Caco-2 (cell line): ENCODE data around the gene TIMM50. TPM values are rescaled to one million over a fixed set of nuclear protein-coding genes. Genes with fewer than 3 reads are reported as not detected.
A peak's percentile ranks its signal among the peaks of the same experiment; 100 is the strongest.

Experiments used
- BruUV-seq: library from RNA; stranded (reverse); fragments of 400-500 nt; replicated peaks from 2 replicates; lab custom pipeline; 2021; lab: Mats Ljungman, UMichigan
- CTCF ChIA-PET: fragments of 300-600 bp; sonication (Branson Sonifier 250); formaldehyde crosslinking; loops from one replicate; lab custom pipeline; 2022; ENCODE audit warnings: antibody characterized with exemption; lab: Charles Lee
- POLR2A ChIA-PET: fragments of 300-600 bp; sonication (Branson Sonifier 250); formaldehyde crosslinking; loops from one replicate; lab custom pipeline; 2022; ENCODE audit warnings: antibody characterized with exemption; lab: Charles Lee
- DNase-seq, 2 experiments: peaks; one replicate each; pipeline versions ENCODE4 v3.0.0 to v3.0.0-alpha.2; 2020 to 2022
- H3K27me3 ChIP-seq: replicated peaks from 2 replicates; pipeline ENCODE4 v1.6.0; 2011; ENCODE audit warnings: low read length; ENCODE audit not compliant: control insufficient read depth, insufficient read depth
- H3K36me3 ChIP-seq: 2 replicates; pipeline ENCODE4 v1.5.1; 2011; ENCODE audit warnings: low read length; ENCODE audit not compliant: control insufficient read depth, insufficient read depth
- H3K4me1 ChIP-seq: fragments of 250-450 bp; sonication (Bioruptor Pico); 2 replicates; pipeline ENCODE4 v1.5.1; 2020; ENCODE audit warnings: mild to moderate bottlenecking
- H3K4me3 ChIP-seq: 2 replicates; pipeline ENCODE4 v1.5.1; 2011; ENCODE audit warnings: low read depth, mild to moderate bottlenecking, control low read depth, low read length
- H3K9me3 ChIP-seq: fragments of 250-450 bp; sonication (Bioruptor Pico); 2 replicates; pipeline ENCODE4 v1.5.1; 2020; ENCODE audit warnings: mild to moderate bottlenecking, moderate library complexity
- H3K27ac Mint-ChIP-seq: one replicate; pipeline ENCODE4 v1.8.0; 2022; ENCODE audit warnings: mixed read lengths; ENCODE audit not compliant: unreplicated experiment
- H3K27me3 Mint-ChIP-seq: one replicate; pipeline ENCODE4 v1.8.0; 2022; ENCODE audit warnings: mixed read lengths; ENCODE audit not compliant: insufficient read depth, unreplicated experiment
- H3K36me3 Mint-ChIP-seq: one replicate; pipeline ENCODE4 v1.8.0; 2022; ENCODE audit warnings: mild to moderate bottlenecking, mixed read lengths; ENCODE audit not compliant: insufficient read depth, unreplicated experiment
- H3K4me1 Mint-ChIP-seq: one replicate; pipeline ENCODE4 v1.8.0; 2022; ENCODE audit warnings: low read depth, mixed read lengths; ENCODE audit not compliant: unreplicated experiment
- H3K4me3 Mint-ChIP-seq: one replicate; pipeline ENCODE4 v1.8.0; 2022; ENCODE audit warnings: mild to moderate bottlenecking, moderate library complexity, mixed read lengths; ENCODE audit not compliant: unreplicated experiment
- H3K9me3 Mint-ChIP-seq: one replicate; pipeline ENCODE4 v1.8.0; 2022; ENCODE audit warnings: mixed read lengths; ENCODE audit not compliant: unreplicated experiment
- intact Hi-C: fragments of 100-400 bp; cut with micrococcal nuclease; formaldehyde crosslinking; loops from one replicate; pipeline ENCODE4 v1.10.0; 2022; ENCODE audit not compliant: unreplicated experiment
- total RNA-seq: library from RNA; stranded (reverse); gene quantifications from 2 replicates; pipeline ENCODE4 v1.2.3, GENCODE V29; 2022
- TF ChIP-seq, protein P1 (sequence below), 2 experiments: fragments of 200-600 bp in 1 of 2; IDR thresholded peaks; 1 replicate in 1 of 2; 2 replicates in 1 of 2; pipeline versions ENCODE4 v1.5.1 to v1.8.0; 2011 to 2022; ENCODE audit warnings: antibody characterized with exemption in 1 of 2, control low read depth in 1 of 2, inconsistent platforms in 1 of 2, low read depth in 1 of 2, low read length in 1 of 2, mild to moderate bottlenecking in 1 of 2, moderate library complexity in 1 of 2; ENCODE audit not compliant: insufficient read depth in 1 of 2, severe bottlenecking in 1 of 2, unreplicated experiment in 1 of 2

The TIMM50 gene
- total RNA-seq, 1 experiment from 2014 or later, result 152 TPM

DNA sequence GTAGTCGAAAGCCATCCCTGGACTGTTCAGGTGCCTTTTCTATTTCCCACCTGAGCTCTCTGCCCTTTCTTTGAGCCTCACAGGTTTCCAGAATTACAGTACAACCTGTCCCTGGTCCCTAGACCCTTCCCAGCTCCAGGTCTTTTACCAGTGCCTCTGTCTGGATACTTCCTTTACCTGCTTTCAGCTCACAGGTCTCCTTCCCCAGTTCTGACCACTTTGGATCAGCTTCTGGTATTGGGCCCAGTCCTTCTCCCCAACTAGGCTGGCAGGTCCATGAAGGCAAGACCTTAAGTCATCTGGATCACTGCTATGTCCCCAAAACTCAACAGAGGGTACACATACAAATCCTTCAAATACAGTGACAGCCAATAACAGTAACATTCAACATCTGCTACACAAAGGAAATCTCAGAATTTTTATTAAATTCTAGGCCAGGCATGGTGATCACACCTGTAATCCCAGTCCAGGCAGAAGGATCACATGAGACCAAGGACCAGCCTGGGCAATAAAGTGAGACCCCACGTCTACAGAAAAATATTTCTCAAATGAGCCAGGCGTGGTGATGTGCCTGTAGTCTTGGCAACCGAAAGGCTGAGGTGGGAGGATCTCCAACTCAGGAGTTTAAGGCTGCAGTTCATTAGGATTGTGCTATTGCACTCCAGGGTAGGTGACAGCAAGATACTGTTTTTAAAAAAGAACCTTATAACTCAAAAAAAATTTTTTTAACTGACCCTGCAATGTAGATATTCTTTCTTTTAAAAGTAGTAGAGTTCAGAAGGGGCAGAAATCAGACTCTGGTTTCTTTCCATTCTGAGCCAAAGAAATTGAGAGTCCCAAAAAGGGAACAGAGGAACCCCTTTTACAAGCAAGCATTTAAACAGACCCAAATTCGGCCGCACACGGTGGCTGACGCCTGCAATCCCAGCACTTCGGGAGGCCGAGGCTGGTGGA is 46.2 kb upstream of the TIMM50 start:
- Histone ChIP-seq H3K27me3 (no peaks in the 10 kb centered on the region), H3K9me3 (no peaks in the 10 kb centered on the region), H3K4me3 (peak overlapping the region; percentile 63), H3K4me1 (peaks cover 23% of the 10 kb centered on the region), H3K36me3 (peaks cover 7% of the 10 kb centered on the region)
- Mint-ChIP-seq H3K9me3 (no peaks in the 10 kb centered on the region), H3K36me3 (peaks cover 71% of the 10 kb centered on the region), H3K4me3 (peak overlapping the region; percentile 87), H3K4me1 (peaks cover 23% of the 10 kb centered on the region), H3K27me3 (no peaks in the 10 kb centered on the region), H3K27ac (peak overlapping the region; percentile 93)
- CTCF ChIA-PET, result interaction anchor here (1.3 kb wide), 1 partner anchor 211 kb away, joined by 3 read pairs; no protein-coding TSS in a partner anchor
- no peak for DNase-seq
- POLR2A ChIA-PET, result interaction anchor here (1.5 to 1.7 kb wide), 6 partner anchors 10 to 92 kb away, joined by 20 to 54 read pairs (median 26); partner anchors contain the start of genes MED29, PAF1, PLEKHG2 and SAMD4B
- TF ChIP-seq, protein P1, sequence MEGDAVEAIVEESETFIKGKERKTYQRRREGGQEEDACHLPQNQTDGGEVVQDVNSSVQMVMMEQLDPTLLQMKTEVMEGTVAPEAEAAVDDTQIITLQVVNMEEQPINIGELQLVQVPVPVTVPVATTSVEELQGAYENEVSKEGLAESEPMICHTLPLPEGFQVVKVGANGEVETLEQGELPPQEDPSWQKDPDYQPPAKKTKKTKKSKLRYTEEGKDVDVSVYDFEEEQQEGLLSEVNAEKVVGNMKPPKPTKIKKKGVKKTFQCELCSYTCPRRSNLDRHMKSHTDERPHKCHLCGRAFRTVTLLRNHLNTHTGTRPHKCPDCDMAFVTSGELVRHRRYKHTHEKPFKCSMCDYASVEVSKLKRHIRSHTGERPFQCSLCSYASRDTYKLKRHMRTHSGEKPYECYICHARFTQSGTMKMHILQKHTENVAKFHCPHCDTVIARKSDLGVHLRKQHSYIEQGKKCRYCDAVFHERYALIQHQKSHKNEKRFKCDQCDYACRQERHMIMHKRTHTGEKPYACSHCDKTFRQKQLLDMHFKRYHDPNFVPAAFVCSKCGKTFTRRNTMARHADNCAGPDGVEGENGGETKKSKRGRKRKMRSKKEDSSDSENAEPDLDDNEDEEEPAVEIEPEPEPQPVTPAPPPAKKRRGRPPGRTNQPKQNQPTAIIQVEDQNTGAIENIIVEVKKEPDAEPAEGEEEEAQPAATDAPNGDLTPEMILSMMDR (IDR thresholded peaks at IDR 0.05; ENCODE audit: insufficient read depth in 1 of 2, low read depth in 1 of 2, low read length in 1 of 2, severe bottlenecking in 1 of 2, unreplicated experiment in 1 of 2), result no peak
- BruUV-seq, result no TSS peak
- intact Hi-C loops, result no loop called here

DNA sequence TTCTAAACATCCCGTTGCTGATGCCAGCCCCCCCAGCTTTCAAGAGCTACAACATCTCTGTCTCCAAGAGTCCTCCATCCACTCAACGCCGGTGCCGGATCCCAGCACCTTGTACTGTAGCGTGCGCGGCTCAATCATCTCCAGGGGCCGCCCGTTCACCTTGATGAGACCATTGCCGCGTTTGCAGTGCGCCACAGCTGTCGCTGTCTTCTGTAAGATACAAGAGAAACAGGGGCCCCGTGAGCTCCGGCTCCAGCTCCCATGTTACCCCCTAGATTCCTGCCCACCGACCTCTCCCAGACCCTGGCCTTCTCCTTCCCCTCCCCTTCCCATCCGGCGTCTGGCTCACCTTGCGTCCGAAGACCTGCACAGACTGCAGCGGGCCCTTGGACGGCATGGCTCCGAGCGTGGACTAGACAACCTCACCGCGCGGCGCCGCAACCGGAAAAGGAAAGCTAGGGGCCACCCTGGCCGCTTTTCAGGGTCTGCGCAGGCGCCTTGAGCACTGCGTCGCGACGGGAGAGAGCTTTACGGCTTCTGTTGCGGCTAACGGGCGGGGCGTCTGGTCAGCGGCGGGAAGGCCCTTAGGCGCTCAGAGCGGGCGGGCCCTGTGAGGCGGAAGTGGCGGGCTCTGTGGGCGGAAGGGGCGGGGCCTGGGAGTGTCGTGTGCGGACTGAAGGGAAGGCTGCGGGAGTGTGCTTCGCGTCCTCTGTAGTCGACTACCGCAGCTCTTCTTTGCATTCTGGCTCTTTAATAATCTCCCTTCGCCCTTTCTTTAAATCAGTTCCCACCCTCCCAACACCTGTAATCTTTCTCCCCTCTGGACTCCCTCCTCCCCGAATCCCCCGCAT is 44.9 kb upstream of the TIMM50 start, which contains the start of gene RPS16:
Gene RPS16 (minus strand): TSS at position 451 of the 851 bp plus-strand sequence. CDS start 54 bp downstream, at position 397.
- Histone ChIP-seq H3K27me3 (no peaks in the 10 kb centered on the region), H3K4me3 (peak within 1 kb of the TSS; percentile 63), H3K36me3 (peaks cover 7% of the 10 kb centered on the region), H3K9me3 (no peaks in the 10 kb centered on the region), H3K4me1 (peaks cover 23% of the 10 kb centered on the region)
- TF ChIP-seq, protein P1 (IDR thresholded peaks at IDR 0.05; ENCODE audit: insufficient read depth in 1 of 2, low read depth in 1 of 2, low read length in 1 of 2, severe bottlenecking in 1 of 2, unreplicated experiment in 1 of 2), result no peak
- H3K4me1 Mint-ChIP-seq, result peaks cover 23% of the 10 kb centered on the region
- peaks cover 59% of the 10 kb centered on the region for H3K36me3 Mint-ChIP-seq
- ChIA-PET CTCF (interaction anchor here (0.5 to 2.0 kb wide), 16 partner anchors 22 to 1170 kb away, joined by 3 to 22 read pairs (median 4); partner anchors contain the start of genes EID2B, PAF1, PLEKHG2 and SAMD4B), POLR2A (interaction anchor here (0.6 to 1.7 kb wide), 39 partner anchors 9 to 1342 kb away, joined by 3 to 54 read pairs (median 5); partner anchors contain the start of genes DLL3, EID2, EIF3K and FBL)
- H3K27me3 Mint-ChIP-seq, result no peaks in the 10 kb centered on the region
- H3K4me3 Mint-ChIP-seq, result peak within 1 kb of the TSS; percentile 87
- peak; percentile 99 for DNase-seq
- no TSS peak for BruUV-seq
- peak within 1 kb of the TSS; percentile 93 for H3K27ac Mint-ChIP-seq
- intact Hi-C loops, result loop anchor here (1.0 kb wide), 2 partner anchors 10 to 23 kb away; partner anchors contain the start of genes PLEKHG2 and SUPT5H
- no peaks in the 10 kb centered on the region for H3K9me3 Mint-ChIP-seq
